Measurements from ENCODE around the gene KCND2.

KCND2 gene

GRCh38 chr7:120412139-120413050, 139.4 kb downstream of the KCND2 start:
- DNase-seq (ENCODE audit: low read depth), result no peak

- DNase-seq (ENCODE audit: low read depth), result no peak
Observed at GRCh38 chr7:120413164-120413563, 140.2 kb downstream of the KCND2 start.

- DNase-seq (ENCODE audit: low read depth), result no peak
Observed at GRCh38 chr7:120417244-120417979, 144.4 kb downstream of the KCND2 start.

- no peak for DNase-seq (ENCODE audit: low read depth)
Observed at GRCh38 chr7:120421151-120421651, 148.2 kb downstream of the KCND2 start.

GRCh38 chr7:120431016-120431415, 158.0 kb downstream of the KCND2 start:
- DNase-seq (ENCODE audit: low read depth), result no peak

- no peak for DNase-seq (ENCODE audit: low read depth)
Observed at GRCh38 chr7:120436487-120437060, 163.6 kb downstream of the KCND2 start.

GRCh38 chr7:120441850-120442249, 168.9 kb downstream of the KCND2 start:
- no peak for DNase-seq (ENCODE audit: low read depth)

GRCh38 chr7:120442838-120443237, 169.9 kb downstream of the KCND2 start:
- no peak for DNase-seq (ENCODE audit: low read depth)

- DNase-seq (ENCODE audit: low read depth), result no peak
Observed at GRCh38 chr7:120444650-120445049, 171.7 kb downstream of the KCND2 start.

- no peak for DNase-seq (ENCODE audit: low read depth)
Observed at GRCh38 chr7:120445276-120445675, 172.3 kb downstream of the KCND2 start.

GRCh38 chr7:120452665-120453064, 179.7 kb downstream of the KCND2 start:
- no peak for DNase-seq (ENCODE audit: low read depth)

- no peak for DNase-seq (ENCODE audit: low read depth)
Observed at GRCh38 chr7:120456699-120457098, 183.7 kb downstream of the KCND2 start.

- DNase-seq (ENCODE audit: low read depth), result no peak
Observed at GRCh38 chr7:120460949-120461348, 188.0 kb downstream of the KCND2 start.

GRCh38 chr7:120462991-120463390, 190.0 kb downstream of the KCND2 start:
- DNase-seq (ENCODE audit: low read depth), result no peak

- DNase-seq (ENCODE audit: low read depth), result no peak
Observed at GRCh38 chr7:120464104-120464503, 191.1 kb downstream of the KCND2 start.

- DNase-seq (ENCODE audit: low read depth), result no peak
Observed at GRCh38 chr7:120467676-120468075, 194.7 kb downstream of the KCND2 start.

- no peak for DNase-seq (ENCODE audit: low read depth)
Observed at GRCh38 chr7:120468611-120469010, 195.6 kb downstream of the KCND2 start.

- DNase-seq (ENCODE audit: low read depth), result no peak
Observed at GRCh38 chr7:120472892-120473291, 199.9 kb downstream of the KCND2 start.

- DNase-seq (ENCODE audit: low read depth), result no peak
Observed at GRCh38 chr7:120473352-120473751, 200.4 kb downstream of the KCND2 start.

GRCh38 chr7:120475994-120476393, 203.0 kb downstream of the KCND2 start:
- DNase-seq (ENCODE audit: low read depth), result no peak

- DNase-seq (ENCODE audit: low read depth), result no peak
Observed at GRCh38 chr7:120480472-120480871, 207.5 kb downstream of the KCND2 start.

GRCh38 chr7:120480930-120481329, 208.0 kb downstream of the KCND2 start:
- no peak for DNase-seq (ENCODE audit: low read depth)

- no peak for DNase-seq (ENCODE audit: low read depth)
Observed at GRCh38 chr7:120486164-120486563, 213.2 kb downstream of the KCND2 start.

Measured in activated T-helper 1 cell treated with Interleukin-2 at 50 U/mL for 16 hours (primary cell).